Activated T-helper 2 cell treated with anti-CD3 and anti-CD28 coated beads, Interferon-gamma antibody, Interleukin-2, Interleukin-4, amounts not matched to agents 10 μg/mL and 5 μg/mL and 100 μg/mL, durations not matched to agents 14 hours and 24 hours and 36 hours (primary cell): ENCODE results near the gene ABCG1. TPM values are rescaled to one million over a fixed set of nuclear protein-coding genes. Genes with fewer than 3 reads are reported as not detected.

ENCODE experiments used
- DNase-seq: peaks from one replicate; pipeline ENCODE4 v3.0.0; 2021; ENCODE audit warnings: low spot score
- H3K27ac Mint-ChIP-seq: one replicate; pipeline ENCODE4 v1.8.0; 2021; ENCODE audit warnings: mixed read lengths
- H3K27me3 Mint-ChIP-seq: one replicate; pipeline ENCODE4 v1.8.0; 2021; ENCODE audit warnings: low read depth, mixed read lengths
- H3K36me3 Mint-ChIP-seq: one replicate; pipeline ENCODE4 v1.8.0; 2021; ENCODE audit warnings: low read depth, mixed read lengths
- H3K4me1 Mint-ChIP-seq: one replicate; pipeline ENCODE4 v1.8.0; 2021; ENCODE audit warnings: low read depth, mixed read lengths
- H3K4me3 Mint-ChIP-seq: one replicate; pipeline ENCODE4 v1.8.0; 2021; ENCODE audit warnings: low read depth, mild to moderate bottlenecking, moderate library complexity, mixed read lengths
- H3K9me3 Mint-ChIP-seq: one replicate; pipeline ENCODE4 v1.8.0; 2021; ENCODE audit warnings: mixed read lengths
- intact Hi-C: fragments of 100-400 bp; cut with micrococcal nuclease; formaldehyde crosslinking; loops from one replicate; pipeline ENCODE4 v1.15.1; 2023
- total RNA-seq: library from RNA; stranded (reverse); gene quantifications from 2 replicates; pipeline ENCODE4 v1.2.3, GENCODE V29; 2022

The ABCG1 gene
- total RNA-seq, 1 donor from 2014 or later, result 5.7 TPM

GRCh38 chr21:42310411-42311001 is 91.6 kb downstream of the ABCG1 start:
- peaks cover 8% of the 10 kb centered on the region for H3K27me3 Mint-ChIP-seq
- intact Hi-C loops, result loop anchor here (10.0 kb wide), 1 partner anchor 224 kb away; no protein-coding TSS in a partner anchor

GRCh38 chr21:42311160-42311559 is 92.2 kb downstream of the ABCG1 start:
- H3K4me3 Mint-ChIP-seq, result no peak overlapping the region
- DNase-seq, result no peak
- intact Hi-C loops, result loop anchor here (10.0 kb wide), 1 partner anchor 224 kb away; no protein-coding TSS in a partner anchor
- H3K9me3 Mint-ChIP-seq, result no peaks in the 10 kb centered on the region
- peaks cover 2% of the 10 kb centered on the region for H3K4me1 Mint-ChIP-seq
- H3K36me3 Mint-ChIP-seq, result no peaks in the 10 kb centered on the region
- no peak overlapping the region for H3K27ac Mint-ChIP-seq
- H3K27me3 Mint-ChIP-seq, result peaks cover 8% of the 10 kb centered on the region

More at GRCh38 chr21:42310411-42311001, 91.6 kb downstream of the ABCG1 start:
- no peaks in the 10 kb centered on the region for H3K9me3 Mint-ChIP-seq
- peaks cover 2% of the 10 kb centered on the region for H3K4me1 Mint-ChIP-seq
- no peak overlapping the region for H3K4me3 Mint-ChIP-seq
- DNase-seq, result no peak
- no peak overlapping the region for H3K27ac Mint-ChIP-seq
- no peaks in the 10 kb centered on the region for H3K36me3 Mint-ChIP-seq

GRCh38 chr21:42311816-42312625 is 93.1 kb downstream of the ABCG1 start:
- Mint-ChIP-seq H3K9me3 (no peaks in the 10 kb centered on the region), H3K4me1 (peaks cover 2% of the 10 kb centered on the region), H3K27me3 (peaks cover 4% of the 10 kb centered on the region), H3K36me3 (no peaks in the 10 kb centered on the region), H3K4me3 (no peak overlapping the region), H3K27ac (no peak overlapping the region)
- no peak for DNase-seq
- intact Hi-C loops, result loop anchor here (10.0 kb wide), 1 partner anchor 223 kb away; no protein-coding TSS in a partner anchor

DNA sequence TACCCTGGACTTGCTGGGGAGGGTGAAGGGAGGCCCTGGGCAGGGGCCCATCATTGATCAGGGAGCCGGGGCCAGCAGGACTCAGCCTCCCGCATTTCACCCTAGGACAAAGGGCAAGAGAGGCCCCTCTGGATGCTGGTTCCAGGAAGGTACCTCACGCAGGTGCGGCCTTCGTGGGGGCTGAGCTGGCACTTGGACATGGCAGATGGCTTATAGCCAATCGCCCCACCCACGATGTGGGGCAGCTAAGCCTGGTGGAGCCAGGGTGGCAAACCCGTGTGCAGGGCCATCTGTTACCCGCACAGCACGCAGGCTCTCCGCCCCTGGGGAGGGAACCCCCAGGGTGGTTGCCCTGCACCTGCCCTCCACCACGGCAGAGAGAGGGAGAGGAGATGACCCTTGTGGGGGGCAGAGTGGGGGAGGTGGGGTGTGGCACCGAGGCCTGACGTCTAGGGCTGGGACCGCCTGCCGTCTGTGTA is 93.7 kb downstream of the ABCG1 start:
- Mint-ChIP-seq H3K4me1 (peaks cover 2% of the 10 kb centered on the region), H3K27ac (no peak overlapping the region), H3K9me3 (no peaks in the 10 kb centered on the region), H3K4me3 (no peak overlapping the region), H3K27me3 (no peaks in the 10 kb centered on the region), H3K36me3 (no peaks in the 10 kb centered on the region)
- intact Hi-C loops, result loop anchor here (10.0 kb wide), 1 partner anchor 222 kb away; no protein-coding TSS in a partner anchor
- no peak for DNase-seq

GRCh38 chr21:42313501-42313969 is 94.6 kb downstream of the ABCG1 start:
- no peak overlapping the region for H3K27ac Mint-ChIP-seq

DNA sequence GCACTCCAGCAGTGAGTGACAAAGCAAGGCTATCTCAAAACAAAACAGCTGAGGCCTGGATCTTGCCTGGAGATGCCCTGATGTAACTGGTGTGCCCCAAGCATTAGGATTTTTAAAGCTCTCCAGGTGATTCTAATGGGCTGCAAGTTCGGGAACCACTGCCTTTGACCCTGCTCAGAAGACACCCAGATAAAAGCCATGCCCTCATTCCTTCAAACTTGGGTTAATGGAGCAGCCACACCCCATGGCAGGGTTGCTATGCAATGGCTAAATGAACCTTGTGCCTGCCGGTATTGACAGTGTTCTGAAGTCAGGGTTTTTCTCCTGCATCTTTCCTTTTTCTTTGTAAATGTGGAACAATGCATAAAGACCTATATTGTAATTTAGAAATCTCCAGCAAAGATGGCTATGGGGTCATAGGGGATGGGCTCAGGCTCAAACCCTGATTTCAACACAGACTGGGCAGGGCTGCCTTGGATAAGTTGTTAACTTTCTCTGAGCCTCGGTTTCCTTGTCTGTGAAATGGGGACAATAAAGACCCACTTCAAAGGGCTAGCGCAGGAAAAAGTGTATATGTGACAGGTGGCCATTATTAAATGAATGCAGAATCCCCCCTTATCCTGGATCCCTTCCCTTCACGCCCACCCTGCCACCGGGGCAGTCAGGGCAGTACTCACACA is 95.8 kb downstream of the ABCG1 start:
- H3K4me3 Mint-ChIP-seq, result no peak overlapping the region
- intact Hi-C loops, result loop anchor here (10.0 kb wide), 1 partner anchor 220 kb away; no protein-coding TSS in a partner anchor
- peaks cover 5% of the 10 kb centered on the region for H3K4me1 Mint-ChIP-seq
- DNase-seq, result no peak
- no peaks in the 10 kb centered on the region for H3K36me3 Mint-ChIP-seq
- no peak overlapping the region for H3K27ac Mint-ChIP-seq
- no peaks in the 10 kb centered on the region for H3K27me3 Mint-ChIP-seq
- H3K9me3 Mint-ChIP-seq, result no peaks in the 10 kb centered on the region

More at GRCh38 chr21:42313501-42313969, 94.6 kb downstream of the ABCG1 start:
- intact Hi-C loops, result loop anchor here (10.0 kb wide), 1 partner anchor 221 kb away; no protein-coding TSS in a partner anchor
- DNase-seq, result no peak
- no peaks in the 10 kb centered on the region for H3K27me3 Mint-ChIP-seq
- no peak overlapping the region for H3K4me3 Mint-ChIP-seq
- H3K36me3 Mint-ChIP-seq, result no peaks in the 10 kb centered on the region
- H3K4me1 Mint-ChIP-seq, result peaks cover 2% of the 10 kb centered on the region
- no peaks in the 10 kb centered on the region for H3K9me3 Mint-ChIP-seq

DNA sequence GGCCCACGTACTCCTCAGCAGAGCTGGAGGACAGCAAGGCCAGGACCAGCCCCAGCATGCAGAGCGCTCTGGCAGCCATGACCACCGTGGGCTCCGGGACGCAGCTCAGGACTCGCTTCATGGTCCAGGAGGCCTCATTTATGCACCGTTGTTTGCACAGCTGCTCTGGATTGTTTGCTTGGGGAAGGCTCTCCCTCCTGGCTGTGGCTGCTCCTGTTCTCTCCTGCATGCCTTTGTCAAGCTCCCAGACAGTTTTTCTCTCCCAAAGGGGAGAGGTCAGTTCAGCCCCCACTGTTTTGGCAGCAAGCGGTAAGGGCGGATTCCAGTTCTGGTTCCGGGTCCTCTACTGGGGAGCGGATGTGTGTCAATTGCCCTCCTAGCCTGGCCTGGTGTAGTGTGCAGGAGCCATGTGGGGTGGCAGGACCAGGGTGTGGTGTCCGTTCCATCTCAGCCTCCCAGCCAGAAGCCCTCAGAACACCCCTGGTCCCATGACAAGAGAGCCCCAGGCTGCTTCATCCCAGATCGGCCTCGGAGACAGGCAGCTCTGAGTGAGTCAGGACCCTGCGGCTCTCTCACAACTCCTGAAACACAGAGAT is 96.5 kb downstream of the ABCG1 start, which contains the start of gene TFF3:
TFF3 (minus strand) TSS at position 114 of the 596 bp plus-strand sequence; CDS start at position 79, 35 bp downstream.
- intact Hi-C loops, result loop anchor here (10.0 kb wide), 1 partner anchor 219 kb away; no protein-coding TSS in a partner anchor
- no peak for DNase-seq
- Mint-ChIP-seq H3K4me3 (no peak within 1 kb of the TSS), H3K27ac (no peak within 1 kb of the TSS), H3K9me3 (no peaks in the 10 kb centered on the region), H3K27me3 (no peaks in the 10 kb centered on the region), H3K36me3 (no peaks in the 10 kb centered on the region), H3K4me1 (peaks cover 5% of the 10 kb centered on the region)

DNA sequence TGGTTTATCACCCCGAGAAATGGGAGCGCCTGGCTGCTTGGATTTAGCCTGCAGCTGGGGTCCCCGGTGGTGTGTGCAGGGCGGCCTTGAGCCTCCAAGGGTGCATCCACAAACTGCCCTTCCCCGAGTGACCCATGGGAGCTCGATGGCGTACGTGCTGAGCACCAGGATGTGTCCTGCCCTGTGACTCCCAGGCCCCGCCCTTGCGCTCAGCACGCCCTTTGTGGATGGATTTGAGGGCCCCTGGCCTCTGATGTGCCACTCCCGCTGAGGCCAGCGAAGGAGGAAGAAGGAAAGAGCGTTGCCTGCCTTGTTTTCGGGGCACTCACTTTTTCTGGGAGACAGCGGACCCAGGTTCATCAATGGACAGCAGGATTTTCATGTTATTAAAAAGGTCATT is 98.0 kb downstream of the ABCG1 start:
- no peak for DNase-seq

DNA sequence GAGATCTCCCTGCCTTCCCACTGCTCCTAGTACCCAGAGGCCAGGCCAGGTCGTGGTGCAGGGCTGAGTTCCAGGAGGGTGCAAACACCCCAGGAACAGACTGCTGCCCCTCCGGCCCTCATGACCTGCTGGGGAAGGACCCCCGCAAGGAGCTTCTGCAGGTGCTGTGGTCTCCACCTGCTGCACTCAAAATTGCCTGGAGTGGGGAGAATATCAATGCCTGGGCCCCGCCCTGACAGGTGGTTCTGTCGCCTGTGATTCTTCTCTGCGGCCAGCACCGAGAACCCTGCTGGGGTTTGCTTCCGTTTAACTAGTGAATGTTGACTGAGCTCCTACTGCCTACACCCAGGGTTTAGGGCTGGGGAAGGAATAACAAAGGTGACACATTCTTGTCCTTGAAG is 98.4 kb downstream of the ABCG1 start:
- Mint-ChIP-seq H3K27ac (no peak overlapping the region), H3K4me1 (peaks cover 5% of the 10 kb centered on the region), H3K27me3 (no peaks in the 10 kb centered on the region), H3K36me3 (no peaks in the 10 kb centered on the region), H3K9me3 (no peaks in the 10 kb centered on the region), H3K4me3 (no peak overlapping the region)
- intact Hi-C loops, result loop anchor here (10.0 kb wide), 1 partner anchor 217 kb away; no protein-coding TSS in a partner anchor
- no peak for DNase-seq

More for the DNA sequence above, 98.0 kb downstream of the ABCG1 start:
- H3K4me3 Mint-ChIP-seq, result no peak overlapping the region
- no peaks in the 10 kb centered on the region for H3K36me3 Mint-ChIP-seq
- no peak overlapping the region for H3K27ac Mint-ChIP-seq
- no peaks in the 10 kb centered on the region for H3K27me3 Mint-ChIP-seq
- intact Hi-C loops, result loop anchor here (10.0 kb wide), 1 partner anchor 218 kb away; no protein-coding TSS in a partner anchor
- H3K9me3 Mint-ChIP-seq, result no peaks in the 10 kb centered on the region
- H3K4me1 Mint-ChIP-seq, result peaks cover 5% of the 10 kb centered on the region

GRCh38 chr21:42317826-42318746 is 99.1 kb downstream of the ABCG1 start:
- H3K27me3 Mint-ChIP-seq, result no peaks in the 10 kb centered on the region
- no peaks in the 10 kb centered on the region for H3K36me3 Mint-ChIP-seq
- peaks cover 5% of the 10 kb centered on the region for H3K4me1 Mint-ChIP-seq
- H3K27ac Mint-ChIP-seq, result no peak overlapping the region
- H3K4me3 Mint-ChIP-seq, result no peak overlapping the region
- no peaks in the 10 kb centered on the region for H3K9me3 Mint-ChIP-seq
- no peak for DNase-seq
- intact Hi-C loops, result loop anchor here (10.0 kb wide), 1 partner anchor 217 kb away; no protein-coding TSS in a partner anchor

- H3K27me3 Mint-ChIP-seq, result peaks cover 9% of the 10 kb centered on the region
- peaks cover 5% of the 10 kb centered on the region for H3K4me1 Mint-ChIP-seq
- intact Hi-C loops, result loop anchor here (10.0 kb wide), 1 partner anchor 215 kb away; no protein-coding TSS in a partner anchor
- no peak overlapping the region for H3K27ac Mint-ChIP-seq
- no peak for DNase-seq
- H3K36me3 Mint-ChIP-seq, result no peaks in the 10 kb centered on the region
- no peak overlapping the region for H3K4me3 Mint-ChIP-seq
- no peaks in the 10 kb centered on the region for H3K9me3 Mint-ChIP-seq
Measured at GRCh38 chr21:42319376-42319775, 100.4 kb downstream of the ABCG1 start.
